ENCODE measurements around the gene BMPR1A. TPM values are rescaled to one million over a fixed set of nuclear protein-coding genes. Genes with fewer than 3 reads are reported as not detected.

The BMPR1A gene
- total and polyA plus RNA-seq, 2 of the 4 experiments (the other 2 are of a cell fraction) = 15.9 to 93.7 TPM

DNA sequence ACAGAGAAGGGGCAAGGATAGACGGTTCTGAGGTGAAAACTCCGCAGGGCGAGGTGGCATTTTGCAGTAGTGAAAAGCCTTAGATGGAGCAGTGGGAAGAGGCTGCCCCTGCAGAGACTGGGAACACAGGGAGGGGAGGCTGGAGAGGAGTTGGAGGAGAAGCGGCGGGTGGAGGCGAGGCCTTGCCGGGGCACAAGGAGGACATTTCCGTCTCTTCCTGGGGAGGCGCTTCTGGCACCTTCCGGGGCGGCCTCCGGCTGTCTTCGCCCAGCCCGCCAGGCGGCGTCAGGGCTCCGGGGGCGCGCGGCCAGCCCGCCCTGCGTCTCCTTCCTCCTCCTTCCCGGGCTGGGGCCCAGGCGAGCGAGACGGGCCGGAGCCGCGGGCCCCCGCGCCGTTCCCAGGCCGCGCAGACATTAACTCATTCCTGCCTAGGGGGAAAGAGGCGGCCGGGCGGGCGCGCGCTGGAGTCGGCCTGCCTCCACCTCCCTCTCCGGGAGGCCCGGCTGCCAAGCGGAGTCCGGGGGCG is 45.4 kb upstream of the BMPR1A start (continued):
- TF ChIP-seq, protein P1, sequence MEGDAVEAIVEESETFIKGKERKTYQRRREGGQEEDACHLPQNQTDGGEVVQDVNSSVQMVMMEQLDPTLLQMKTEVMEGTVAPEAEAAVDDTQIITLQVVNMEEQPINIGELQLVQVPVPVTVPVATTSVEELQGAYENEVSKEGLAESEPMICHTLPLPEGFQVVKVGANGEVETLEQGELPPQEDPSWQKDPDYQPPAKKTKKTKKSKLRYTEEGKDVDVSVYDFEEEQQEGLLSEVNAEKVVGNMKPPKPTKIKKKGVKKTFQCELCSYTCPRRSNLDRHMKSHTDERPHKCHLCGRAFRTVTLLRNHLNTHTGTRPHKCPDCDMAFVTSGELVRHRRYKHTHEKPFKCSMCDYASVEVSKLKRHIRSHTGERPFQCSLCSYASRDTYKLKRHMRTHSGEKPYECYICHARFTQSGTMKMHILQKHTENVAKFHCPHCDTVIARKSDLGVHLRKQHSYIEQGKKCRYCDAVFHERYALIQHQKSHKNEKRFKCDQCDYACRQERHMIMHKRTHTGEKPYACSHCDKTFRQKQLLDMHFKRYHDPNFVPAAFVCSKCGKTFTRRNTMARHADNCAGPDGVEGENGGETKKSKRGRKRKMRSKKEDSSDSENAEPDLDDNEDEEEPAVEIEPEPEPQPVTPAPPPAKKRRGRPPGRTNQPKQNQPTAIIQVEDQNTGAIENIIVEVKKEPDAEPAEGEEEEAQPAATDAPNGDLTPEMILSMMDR (conservative IDR thresholded peaks at IDR 0.05; ENCODE audit: low read depth, low read length) = peak; percentile 98
- no peak for TF ChIP-seq NFE2L2 (IDR thresholded peaks at IDR 0.05; ENCODE audit: low read depth, low read length)
- peak; percentile 88 for TF ChIP-seq MAZ (IDR thresholded peaks at IDR 0.05; ENCODE audit: borderline replicate concordance, low read depth, low read length)
- TF ChIP-seq CEBPB (IDR thresholded peaks at IDR 0.05; ENCODE audit: low read depth, low read length) = no peak
